ENCODE results near the gene NAGS.
"Not testable (repeated sequence)": the region's sequence is repeated elsewhere in the genome, so short reads cannot be mapped to it uniquely, and the experiment has no call there.

The NAGS gene

DNA sequence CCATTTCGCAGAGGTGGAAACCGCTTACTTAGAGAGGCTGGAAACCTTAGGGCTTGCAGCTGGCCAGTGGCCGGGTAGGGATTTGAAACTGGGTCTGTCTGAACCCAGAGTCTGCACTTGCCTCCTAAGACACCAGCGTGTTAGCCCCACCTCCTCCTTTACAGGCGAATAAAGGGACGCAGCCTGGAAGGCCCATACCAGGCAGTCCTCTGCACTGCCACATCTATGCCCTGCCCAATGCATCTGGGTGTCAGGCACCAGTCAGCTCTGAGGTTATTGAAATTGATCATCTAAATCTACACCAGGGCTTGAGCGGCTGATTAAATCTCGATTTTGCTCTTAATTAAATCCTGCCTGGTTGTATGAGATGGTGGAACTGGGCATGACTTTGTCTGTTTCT is 19.9 kb upstream of the NAGS start:
- no peaks in the 10 kb centered on the region for H3K36me3 ChIP-seq (ENCODE audit: control insufficient read depth in 1 of 2, insufficient read depth in 2 of 2, low read length in 2 of 2)
- no peak overlapping the region for H3K27ac ChIP-seq (ENCODE audit: low read length)
- H3K27me3 ChIP-seq (ENCODE audit: low read depth, low read length): peaks cover 22% of the 10 kb centered on the region
- peak overlapping the region; percentile 7 to 64 for H3K4me3 ChIP-seq (ENCODE audit: low read depth in 1 of 2, low read length in 2 of 2)
- peaks cover 0 to 9% of the 10 kb centered on the region in 2 donors for H3K4me1 ChIP-seq (ENCODE audit: control insufficient read depth in 1 of 2, insufficient read depth in 2 of 2, low read length in 2 of 2)
- no peaks in the 10 kb centered on the region for H3K9me3 ChIP-seq (ENCODE audit: control insufficient read depth in 1 of 2, low read length in 2 of 2)

DNA sequence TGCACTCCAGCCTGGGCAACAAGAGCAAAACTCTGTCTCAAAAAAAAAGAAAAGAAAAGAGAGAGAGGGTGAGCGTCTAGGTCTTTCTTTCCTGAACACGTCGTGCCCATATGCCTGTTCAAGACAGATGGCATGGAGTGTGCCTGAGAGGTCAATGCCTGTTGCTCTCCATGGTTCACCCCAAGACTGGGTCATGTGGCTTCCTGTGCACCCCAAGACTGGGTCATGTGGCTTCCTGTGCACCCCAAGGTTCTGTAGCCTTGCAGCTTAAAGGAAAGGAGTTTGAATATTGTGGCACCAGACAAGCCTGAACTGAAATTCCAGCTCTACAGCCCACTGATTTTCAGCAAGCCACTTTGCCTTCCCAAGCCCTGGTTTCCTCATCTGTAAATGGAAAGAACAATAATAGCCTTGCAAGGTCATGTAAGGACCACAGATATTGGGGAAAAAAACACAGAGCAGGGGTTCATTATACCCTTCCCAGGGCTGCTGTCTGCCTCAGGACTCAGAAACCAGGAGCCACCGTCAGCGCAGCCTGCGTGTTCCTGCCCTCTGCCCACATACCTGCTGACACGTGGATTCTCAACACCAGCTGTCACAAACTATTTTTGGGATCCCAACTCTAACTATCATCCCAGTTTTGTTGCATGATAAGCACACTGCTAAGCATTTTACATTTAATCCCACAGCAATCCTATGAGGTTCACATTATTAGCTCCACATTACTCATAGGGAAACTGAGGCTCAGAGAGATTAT is 18.0 kb upstream of the NAGS start:
- Histone ChIP-seq H3K27me3 (ENCODE audit: low read depth, low read length) (peaks cover 18% of the 10 kb centered on the region), H3K27ac (ENCODE audit: low read length) (no peak overlapping the region), H3K36me3 (ENCODE audit: control insufficient read depth in 1 of 2, insufficient read depth in 2 of 2, low read length in 2 of 2) (no peaks in the 10 kb centered on the region), H3K4me1 (ENCODE audit: control insufficient read depth in 1 of 2, insufficient read depth in 2 of 2, low read length in 2 of 2) (peaks cover 0 to 9% of the 10 kb centered on the region in 2 donors), H3K9me3 (ENCODE audit: control insufficient read depth in 1 of 2, low read length in 2 of 2) (no peaks in the 10 kb centered on the region), H3K4me3 (ENCODE audit: low read depth in 1 of 2, low read length in 2 of 2) (no peak overlapping the region)

DNA sequence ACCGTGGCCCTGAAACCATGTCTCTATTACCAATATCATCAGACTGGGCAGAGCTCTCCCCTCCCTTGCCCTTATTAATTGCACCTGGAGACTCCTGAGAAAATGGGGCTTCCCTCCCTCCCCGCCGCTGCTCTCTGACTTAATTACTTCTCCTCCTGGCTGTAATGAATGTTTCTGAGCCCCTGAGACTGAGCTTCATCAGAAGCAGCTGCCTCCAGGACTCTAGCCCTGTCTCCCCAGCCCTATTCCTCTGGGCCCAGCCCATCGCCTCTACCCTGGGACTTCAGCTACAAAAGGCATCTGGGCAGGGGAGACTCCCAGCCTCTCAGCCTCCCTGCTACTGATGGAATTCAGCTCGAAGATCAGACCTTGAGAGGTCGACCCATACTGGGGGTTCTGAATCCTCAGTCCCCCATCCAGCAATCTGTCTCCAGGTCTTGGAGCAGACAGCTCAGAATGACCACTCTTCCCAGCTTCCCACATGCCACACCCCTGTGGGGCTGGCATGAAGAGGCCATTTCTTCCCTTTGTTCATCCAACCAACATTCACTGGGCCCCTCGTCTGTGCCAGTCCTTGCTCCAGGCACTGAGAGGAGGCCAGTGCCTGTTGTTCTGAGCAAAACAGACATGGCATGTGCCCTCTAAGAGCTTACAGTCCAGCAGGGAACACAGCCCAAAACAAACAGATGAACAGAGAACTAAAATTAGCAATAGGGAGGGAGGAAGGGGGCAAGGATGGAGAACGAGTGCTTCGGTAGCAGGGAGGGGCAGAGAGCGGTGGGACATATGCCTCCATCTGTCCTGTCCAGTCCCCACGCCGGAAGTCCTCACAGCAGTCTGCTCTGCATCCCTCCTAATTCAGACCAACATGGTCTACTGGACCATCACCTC is 17.0 kb upstream of the NAGS start:
- no peak overlapping the region for H3K27ac ChIP-seq (ENCODE audit: low read length)

GRCh38 chr17:43988301-43988700 is 16.1 kb upstream of the NAGS start:
- H3K9me3 ChIP-seq (ENCODE audit: control insufficient read depth in 1 of 2, low read length in 2 of 2): no peaks in the 10 kb centered on the region
- no peak overlapping the region for H3K4me3 ChIP-seq (ENCODE audit: low read depth in 1 of 2, low read length in 2 of 2)
- H3K36me3 ChIP-seq (ENCODE audit: control insufficient read depth in 1 of 2, insufficient read depth in 2 of 2, low read length in 2 of 2): no peaks in the 10 kb centered on the region
- H3K27me3 ChIP-seq (ENCODE audit: low read depth, low read length): peaks cover 5% of the 10 kb centered on the region
- H3K4me1 ChIP-seq (ENCODE audit: control insufficient read depth in 1 of 2, insufficient read depth in 2 of 2, low read length in 2 of 2): peaks cover 0 to 9% of the 10 kb centered on the region in 2 donors
- no peak overlapping the region for H3K27ac ChIP-seq (ENCODE audit: low read length)

More for the DNA sequence above, 17.0 kb upstream of the NAGS start:
- peaks cover 13% of the 10 kb centered on the region for H3K27me3 ChIP-seq (ENCODE audit: low read depth, low read length)
- no peak overlapping the region for H3K4me3 ChIP-seq (ENCODE audit: low read depth in 1 of 2, low read length in 2 of 2)
- H3K4me1 ChIP-seq (ENCODE audit: control insufficient read depth in 1 of 2, insufficient read depth in 2 of 2, low read length in 2 of 2): peaks cover 0 to 9% of the 10 kb centered on the region in 2 donors
- no peaks in the 10 kb centered on the region for H3K9me3 ChIP-seq (ENCODE audit: control insufficient read depth in 1 of 2, low read length in 2 of 2)
- no peaks in the 10 kb centered on the region for H3K36me3 ChIP-seq (ENCODE audit: control insufficient read depth in 1 of 2, insufficient read depth in 2 of 2, low read length in 2 of 2)

DNA sequence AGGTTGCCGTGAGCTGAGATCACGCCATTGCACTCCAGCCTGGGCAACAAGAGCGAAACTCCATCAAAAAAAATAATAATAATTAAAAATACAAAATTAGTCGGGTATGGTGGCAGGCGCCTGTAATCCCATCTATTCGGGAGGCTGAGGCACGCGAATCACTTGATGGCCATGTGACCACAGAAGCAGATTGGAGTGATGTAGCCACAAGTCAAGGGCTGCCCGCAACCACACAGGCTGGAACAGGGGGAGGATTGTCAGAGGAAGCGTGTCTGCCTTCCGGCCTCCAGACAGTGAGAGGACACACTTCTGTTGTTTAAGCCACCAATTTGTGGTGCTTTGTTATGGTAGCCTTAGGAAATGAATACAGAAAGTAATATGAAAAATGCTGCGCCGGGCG is 11.8 kb upstream of the NAGS start:
- H3K4me3 ChIP-seq (ENCODE audit: low read depth in 1 of 2, low read length in 2 of 2): no peak overlapping the region
- H3K9me3 ChIP-seq (ENCODE audit: control insufficient read depth in 1 of 2, low read length in 2 of 2): no peaks in the 10 kb centered on the region
- peaks cover 17% of the 10 kb centered on the region for H3K27me3 ChIP-seq (ENCODE audit: low read depth, low read length)
- H3K27ac ChIP-seq (ENCODE audit: low read length): no peak overlapping the region
- peaks cover 0 to 8% of the 10 kb centered on the region in 2 donors for H3K4me1 ChIP-seq (ENCODE audit: control insufficient read depth in 1 of 2, insufficient read depth in 2 of 2, low read length in 2 of 2)
- H3K36me3 ChIP-seq (ENCODE audit: control insufficient read depth in 1 of 2, insufficient read depth in 2 of 2, low read length in 2 of 2): no peaks in the 10 kb centered on the region

DNA sequence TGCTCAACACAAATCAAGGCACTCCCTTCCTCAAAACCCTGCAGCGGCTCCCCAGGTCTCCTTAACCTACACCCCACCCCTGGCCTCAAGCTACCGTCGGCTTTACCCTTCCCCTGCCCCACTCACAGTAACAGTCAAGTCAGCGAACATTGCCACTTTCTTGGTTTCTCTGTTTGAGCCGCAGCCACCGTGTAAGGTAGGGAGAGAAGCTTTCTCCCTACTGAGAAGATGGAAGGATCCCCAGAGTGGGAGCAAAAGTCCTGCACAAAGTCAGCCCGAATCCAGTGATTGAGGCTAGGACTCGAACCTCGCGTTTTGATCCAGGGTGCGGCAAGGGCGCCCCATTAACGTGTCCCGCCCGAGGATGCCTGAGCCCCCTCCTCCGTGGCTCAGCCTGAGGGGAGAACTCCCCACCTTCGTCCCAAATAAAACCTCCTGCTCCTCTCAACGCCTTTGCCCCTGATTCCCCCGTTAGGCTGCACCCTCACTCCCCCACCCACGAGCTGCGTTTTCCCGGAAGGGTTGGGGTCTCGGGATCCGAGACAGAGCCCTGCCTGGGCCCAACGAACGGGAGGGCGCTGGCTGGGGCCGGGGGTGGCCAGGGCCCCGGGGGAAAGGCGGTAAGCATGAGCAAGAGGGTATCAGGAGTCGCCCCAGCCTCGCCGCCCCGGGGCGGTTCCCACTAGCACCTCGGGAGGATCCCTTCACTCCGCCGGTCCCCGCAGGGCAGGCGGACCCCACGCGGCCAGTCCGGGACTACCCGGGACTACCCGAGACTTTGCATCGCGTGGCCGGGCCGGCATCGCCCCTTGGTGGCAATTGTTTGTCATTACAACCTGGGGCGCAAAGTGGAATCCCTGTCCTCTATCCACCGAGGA is 9.9 kb upstream of the NAGS start:
- Histone ChIP-seq H3K27me3 (ENCODE audit: low read depth, low read length) (peaks cover 17% of the 10 kb centered on the region), H3K27ac (ENCODE audit: low read length) (no peak overlapping the region), H3K36me3 (ENCODE audit: control insufficient read depth in 1 of 2, insufficient read depth in 2 of 2, low read length in 2 of 2) (no peaks in the 10 kb centered on the region), H3K4me1 (ENCODE audit: control insufficient read depth in 1 of 2, insufficient read depth in 2 of 2, low read length in 2 of 2) (peaks cover 0 to 8% of the 10 kb centered on the region in 2 donors), H3K9me3 (ENCODE audit: control insufficient read depth in 1 of 2, low read length in 2 of 2) (no peaks in the 10 kb centered on the region), H3K4me3 (ENCODE audit: low read depth in 1 of 2, low read length in 2 of 2) (peak overlapping the region in 1 of 2 donors; percentile 47)

- Histone ChIP-seq H3K9me3 (ENCODE audit: control insufficient read depth in 1 of 2, low read length in 2 of 2) (no peaks in the 10 kb centered on the region), H3K4me3 (ENCODE audit: low read depth in 1 of 2, low read length in 2 of 2) (peak overlapping the region in 1 of 2 donors; percentile 47), H3K4me1 (ENCODE audit: control insufficient read depth in 1 of 2, insufficient read depth in 2 of 2, low read length in 2 of 2) (peaks cover 0 to 8% of the 10 kb centered on the region in 2 donors)
These were observed 9.3 kb upstream of the NAGS start for GRCh38 chr17:43995150-43995471.

GRCh38 chr17:43997180-43997579 is 7.2 kb upstream of the NAGS start:
- H3K9me3 ChIP-seq (ENCODE audit: control insufficient read depth in 1 of 2, low read length in 2 of 2); H3K4me3 ChIP-seq (ENCODE audit: low read depth in 1 of 2, low read length in 2 of 2); H3K27ac ChIP-seq (ENCODE audit: low read length); H3K36me3 ChIP-seq (ENCODE audit: control insufficient read depth in 1 of 2, insufficient read depth in 2 of 2, low read length in 2 of 2); H3K4me1 ChIP-seq (ENCODE audit: control insufficient read depth in 1 of 2, insufficient read depth in 2 of 2, low read length in 2 of 2): not testable (repeated sequence)
- H3K27me3 ChIP-seq (ENCODE audit: low read depth, low read length): peaks cover 17% of the 10 kb centered on the region

More at GRCh38 chr17:43995150-43995471, 9.3 kb upstream of the NAGS start:
- H3K27ac ChIP-seq (ENCODE audit: low read length): no peak overlapping the region
- H3K27me3 ChIP-seq (ENCODE audit: low read depth, low read length): peaks cover 17% of the 10 kb centered on the region
- no peaks in the 10 kb centered on the region for H3K36me3 ChIP-seq (ENCODE audit: control insufficient read depth in 1 of 2, insufficient read depth in 2 of 2, low read length in 2 of 2)

DNA sequence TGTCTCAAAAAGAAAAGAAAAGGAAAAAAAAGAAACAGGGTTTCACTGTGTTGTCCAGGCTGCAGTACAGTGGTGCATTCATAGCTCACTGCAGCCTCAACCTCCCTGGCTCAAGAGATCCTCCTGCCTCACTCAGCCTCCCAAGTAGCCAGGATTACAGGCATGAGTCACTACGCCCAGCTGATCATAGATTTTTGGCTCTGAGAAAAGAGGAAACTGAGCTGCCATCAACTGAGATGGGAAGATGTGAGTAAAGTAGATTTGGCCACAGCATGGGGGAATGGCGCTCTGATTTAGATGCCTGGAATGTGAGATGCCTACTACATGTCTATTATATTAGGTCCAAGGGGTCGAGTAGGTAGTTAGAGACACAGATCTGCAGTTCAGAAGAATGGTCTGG is 5.9 kb upstream of the NAGS start:
- no peak overlapping the region for H3K27ac ChIP-seq (ENCODE audit: low read length)
- H3K27me3 ChIP-seq (ENCODE audit: low read depth, low read length): peaks cover 17% of the 10 kb centered on the region
- no peaks in the 10 kb centered on the region for H3K9me3 ChIP-seq (ENCODE audit: control insufficient read depth in 1 of 2, low read length in 2 of 2)
- H3K4me3 ChIP-seq (ENCODE audit: low read depth in 1 of 2, low read length in 2 of 2): no peak overlapping the region
- peaks cover 0 to 8% of the 10 kb centered on the region in 2 donors for H3K4me1 ChIP-seq (ENCODE audit: control insufficient read depth in 1 of 2, insufficient read depth in 2 of 2, low read length in 2 of 2)
- no peaks in the 10 kb centered on the region for H3K36me3 ChIP-seq (ENCODE audit: control insufficient read depth in 1 of 2, insufficient read depth in 2 of 2, low read length in 2 of 2)

DNA sequence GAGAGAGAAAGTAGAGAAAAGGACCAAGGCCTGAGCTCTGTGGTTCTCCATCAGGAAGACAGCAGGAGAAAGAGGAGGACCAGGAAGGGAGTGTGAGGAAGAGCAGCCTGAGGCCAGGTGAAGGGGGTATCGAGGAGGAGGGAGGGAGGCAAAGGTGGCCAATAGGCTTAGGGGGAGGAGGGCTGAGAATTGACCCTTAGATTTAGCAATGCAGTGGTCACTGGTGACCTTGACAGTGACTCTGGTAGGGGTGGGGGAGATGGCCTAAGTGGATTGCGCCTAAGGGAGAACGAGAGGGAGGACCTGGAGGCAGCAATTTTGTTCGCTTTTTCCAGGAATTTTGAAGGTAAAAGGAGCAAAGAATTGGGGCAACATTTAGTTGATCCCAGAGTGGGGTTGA is 5.4 kb upstream of the NAGS start:
- no peaks in the 10 kb centered on the region for H3K9me3 ChIP-seq (ENCODE audit: control insufficient read depth in 1 of 2, low read length in 2 of 2)
- no peak overlapping the region for H3K4me3 ChIP-seq (ENCODE audit: low read depth in 1 of 2, low read length in 2 of 2)
- H3K27ac ChIP-seq (ENCODE audit: low read length): no peak overlapping the region
- peaks cover 17% of the 10 kb centered on the region for H3K27me3 ChIP-seq (ENCODE audit: low read depth, low read length)
- peaks cover 0 to 8% of the 10 kb centered on the region in 2 donors for H3K4me1 ChIP-seq (ENCODE audit: control insufficient read depth in 1 of 2, insufficient read depth in 2 of 2, low read length in 2 of 2)
- no peaks in the 10 kb centered on the region for H3K36me3 ChIP-seq (ENCODE audit: control insufficient read depth in 1 of 2, insufficient read depth in 2 of 2, low read length in 2 of 2)

All from muscle layer of duodenum (tissue), 2 donors.